HG03064 (cell line): Measurements from ENCODE around the gene HBG2.
"Not testable (repeated sequence)": the region's sequence is repeated elsewhere in the genome, so short reads cannot be mapped to it uniquely, and the experiment has no call there.

Experiments used
- ATAC-seq: cut with Tn5 transposase; IDR thresholded peaks from one replicate; pipeline ENCODE4 v1.9.1; 2021; ENCODE audit warnings: low read depth; ENCODE audit not compliant: unreplicated experiment

The HBG2 gene

DNA sequence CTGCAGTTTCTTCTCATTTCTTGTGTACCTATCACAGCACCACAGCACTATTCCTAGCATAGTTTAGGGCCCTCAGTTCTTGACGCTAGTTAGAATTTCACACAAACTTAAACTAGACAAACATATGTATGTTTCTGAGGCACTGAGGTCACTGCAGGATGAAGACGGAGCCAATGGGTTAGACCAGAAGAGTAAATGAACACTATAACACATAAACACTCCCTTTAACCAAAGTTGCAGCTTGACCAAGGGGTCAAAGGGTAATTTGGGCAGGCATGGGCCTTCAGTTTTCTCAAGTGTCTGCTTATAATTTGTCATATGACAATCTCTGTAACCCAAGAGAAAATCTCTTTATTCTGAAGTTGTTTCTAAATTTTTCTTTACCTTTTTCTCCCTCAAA is 28.0 kb upstream of the HBG2 start:
- no peak for ATAC-seq

DNA sequence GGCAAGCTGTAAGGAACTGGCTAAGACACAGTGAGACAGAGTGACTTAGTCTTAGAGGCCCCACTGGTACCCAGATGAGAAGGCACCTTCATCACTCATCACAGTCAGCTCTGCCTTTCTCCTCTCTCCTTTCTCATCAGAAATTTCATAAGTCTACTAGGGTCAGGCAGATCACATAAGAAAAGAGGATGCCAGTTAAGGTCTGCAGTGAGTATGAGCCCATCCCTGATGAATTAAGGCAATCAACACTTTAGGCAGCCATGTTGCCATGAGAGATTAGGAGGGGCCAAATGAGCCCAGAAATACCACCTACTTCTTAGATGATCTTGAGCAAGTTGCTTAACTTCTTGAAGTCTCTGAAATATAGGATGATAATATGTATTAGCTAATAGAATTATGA is 27.0 kb upstream of the HBG2 start:
- no peak for ATAC-seq

DNA sequence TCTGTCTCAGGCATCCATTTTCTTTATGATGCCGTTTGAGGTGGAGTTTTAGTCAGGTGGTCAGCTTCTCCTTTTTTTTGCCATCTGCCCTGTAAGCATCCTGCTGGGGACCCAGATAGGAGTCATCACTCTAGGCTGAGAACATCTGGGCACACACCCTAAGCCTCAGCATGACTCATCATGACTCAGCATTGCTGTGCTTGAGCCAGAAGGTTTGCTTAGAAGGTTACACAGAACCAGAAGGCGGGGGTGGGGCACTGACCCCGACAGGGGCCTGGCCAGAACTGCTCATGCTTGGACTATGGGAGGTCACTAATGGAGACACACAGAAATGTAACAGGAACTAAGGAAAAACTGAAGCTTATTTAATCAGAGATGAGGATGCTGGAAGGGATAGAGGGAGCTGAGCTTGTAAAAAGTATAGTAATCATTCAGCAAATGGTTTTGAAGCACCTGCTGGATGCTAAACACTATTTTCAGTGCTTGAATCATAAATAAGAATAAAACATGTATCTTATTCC is 26.1 kb upstream of the HBG2 start:
- ATAC-seq, result peak; percentile 85

DNA sequence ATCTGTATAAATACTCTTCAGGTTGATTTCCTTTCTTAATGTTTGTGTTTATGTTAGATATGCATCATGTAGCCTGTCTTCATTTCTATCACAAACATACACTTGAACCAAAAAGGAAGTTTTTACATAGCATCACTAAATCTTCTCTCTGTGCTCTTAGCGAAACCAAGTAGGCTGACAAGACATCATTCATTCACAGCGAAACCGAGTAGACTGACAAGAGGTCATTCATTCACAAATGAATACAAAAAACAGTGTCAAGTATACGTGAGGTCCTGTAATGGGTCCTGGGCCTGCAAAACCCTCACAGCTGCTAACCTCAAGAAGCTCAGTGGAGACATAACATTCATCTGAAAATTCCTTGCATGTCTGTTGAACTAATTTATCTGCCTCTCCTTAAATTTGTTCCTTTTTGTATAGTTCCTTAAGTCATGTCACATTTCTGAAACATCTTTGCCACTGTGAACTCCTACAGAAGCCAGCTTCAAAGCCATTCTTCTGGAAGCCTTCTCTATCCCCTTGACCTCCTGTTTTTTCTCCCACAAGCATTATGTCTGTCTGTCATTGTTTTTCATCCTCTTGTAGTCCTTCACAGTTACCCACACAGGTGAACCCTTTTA is 25.0 kb upstream of the HBG2 start:
- ATAC-seq, result no peak

DNA sequence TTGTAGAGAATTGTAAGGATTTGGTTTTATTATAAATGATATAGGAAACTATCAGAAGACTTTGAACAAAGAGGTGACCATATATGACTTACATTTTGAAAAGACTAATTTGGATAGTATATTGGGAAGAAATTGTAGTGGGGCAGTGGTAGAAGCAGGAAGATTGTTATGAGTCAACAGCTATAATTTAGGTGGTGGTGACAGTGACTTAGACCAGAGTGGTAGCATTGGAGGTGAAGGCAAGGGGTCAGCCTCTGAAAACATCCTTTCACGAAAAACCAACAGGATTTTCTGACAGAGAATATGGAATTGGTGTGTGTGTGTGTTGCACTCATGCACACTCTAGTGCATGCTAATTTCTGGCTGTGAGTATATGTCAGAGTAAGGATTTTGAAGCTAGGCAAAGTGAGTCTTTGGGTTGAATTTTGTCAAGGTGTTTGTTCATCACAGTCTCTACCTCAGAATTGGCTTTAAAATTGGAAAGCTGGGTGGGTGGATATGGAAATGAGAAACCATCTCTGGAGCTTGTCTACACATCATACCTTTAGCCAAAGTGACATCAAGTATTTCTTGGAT is 23.3 kb upstream of the HBG2 start:
- no peak for ATAC-seq

DNA sequence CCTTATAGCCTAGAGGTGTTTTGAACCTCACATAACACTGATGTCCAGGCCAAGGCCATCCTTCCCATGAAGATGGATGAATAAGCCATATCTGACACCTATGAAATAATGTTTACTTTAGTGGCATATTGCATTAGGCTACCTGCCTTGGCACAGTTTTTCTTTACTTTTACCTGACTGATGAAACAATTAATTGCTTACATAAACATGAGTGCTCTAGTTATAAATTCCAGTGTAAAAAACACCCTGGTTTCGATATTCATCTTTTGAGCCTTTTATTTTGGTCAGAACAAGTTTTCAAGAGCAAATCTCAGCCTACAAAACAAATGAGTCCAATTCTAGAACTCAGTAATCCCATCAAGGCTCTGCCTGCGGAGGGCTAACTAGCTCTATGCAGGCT is 22.1 kb upstream of the HBG2 start:
- no peak for ATAC-seq

DNA sequence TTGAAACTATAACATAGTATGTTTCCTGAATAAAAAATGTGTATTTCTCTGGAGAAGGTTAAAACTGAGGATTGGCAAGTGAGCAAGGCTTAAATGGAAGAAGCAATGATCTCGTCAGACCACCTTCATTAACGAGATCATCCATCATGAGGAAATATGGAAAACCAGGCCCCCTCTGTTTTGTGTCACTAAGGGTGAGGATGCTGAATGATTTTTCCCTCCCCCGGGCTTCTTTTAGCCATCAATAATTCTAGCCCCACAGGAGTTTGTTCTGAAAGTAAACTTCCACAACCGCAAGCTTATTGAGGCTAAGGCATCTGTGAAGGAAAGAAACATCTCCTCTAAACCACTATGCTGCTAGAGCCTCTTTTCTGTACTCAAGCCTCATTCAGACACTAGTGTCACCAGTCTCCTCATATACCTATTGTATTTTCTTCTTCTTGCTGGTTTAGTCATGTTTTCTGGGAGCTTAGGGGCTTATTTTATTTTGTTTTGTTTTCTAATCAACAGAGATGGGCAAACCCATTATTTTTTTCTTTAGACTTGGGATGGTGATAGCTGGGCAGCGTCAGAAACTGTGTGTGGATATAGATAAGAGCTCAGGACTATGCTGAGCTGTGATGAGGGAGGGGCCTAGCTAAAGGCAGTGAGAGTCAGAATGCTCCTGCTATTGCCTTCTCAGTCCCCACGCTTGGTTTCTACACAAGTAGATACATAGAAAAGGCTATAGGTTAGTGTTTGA is 21.0 kb upstream of the HBG2 start:
- ATAC-seq, result no peak

DNA sequence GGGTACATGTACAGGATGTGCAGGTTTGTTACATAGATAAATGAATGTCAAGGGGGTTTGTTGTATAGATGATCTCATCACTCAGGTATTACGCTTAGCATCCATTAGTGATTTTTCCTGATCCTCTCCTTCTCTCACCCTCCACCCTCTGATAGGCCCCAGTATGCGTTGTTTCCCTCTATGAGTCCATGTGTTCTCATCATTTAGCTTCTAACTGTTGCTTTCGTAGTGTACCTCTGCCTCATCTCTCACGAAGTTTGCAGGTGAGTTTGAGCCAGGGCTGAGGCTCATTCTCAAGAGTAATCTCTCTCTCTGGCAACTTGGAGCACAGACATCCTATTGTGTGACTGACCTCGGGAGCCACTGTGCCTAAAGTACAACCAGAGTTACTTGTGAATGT is 19.8 kb upstream of the HBG2 start:
- ATAC-seq, result no peak

DNA sequence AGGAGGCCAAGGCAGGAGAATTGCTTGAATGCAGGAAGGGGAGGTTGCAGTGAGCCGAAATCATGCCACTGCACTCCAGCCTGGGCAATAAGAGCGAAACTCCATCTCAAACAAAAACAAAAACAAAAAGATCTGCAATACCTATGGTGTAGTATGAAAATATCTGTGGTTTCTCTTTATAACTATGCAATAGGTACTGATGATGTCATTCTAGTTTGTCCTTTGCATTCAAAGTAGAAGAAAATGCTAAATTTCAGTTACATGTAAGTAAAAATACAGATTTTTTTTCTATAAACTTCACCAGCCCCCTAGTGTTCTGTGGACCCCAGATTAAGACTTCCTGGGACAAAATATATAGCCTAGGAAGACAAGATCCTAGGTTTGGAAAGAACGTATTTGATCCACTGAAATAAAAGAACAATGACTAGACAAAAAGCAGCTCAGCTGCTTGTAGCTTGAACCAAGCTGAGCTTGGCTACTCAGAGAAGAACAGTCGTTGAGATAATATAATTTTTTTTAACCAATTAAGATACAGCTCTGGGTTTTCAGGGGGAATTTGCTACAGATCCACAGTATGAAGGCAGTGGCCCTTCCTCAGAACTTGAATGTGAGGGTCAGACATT is 17.9 kb upstream of the HBG2 start:
- ATAC-seq, result no peak

DNA sequence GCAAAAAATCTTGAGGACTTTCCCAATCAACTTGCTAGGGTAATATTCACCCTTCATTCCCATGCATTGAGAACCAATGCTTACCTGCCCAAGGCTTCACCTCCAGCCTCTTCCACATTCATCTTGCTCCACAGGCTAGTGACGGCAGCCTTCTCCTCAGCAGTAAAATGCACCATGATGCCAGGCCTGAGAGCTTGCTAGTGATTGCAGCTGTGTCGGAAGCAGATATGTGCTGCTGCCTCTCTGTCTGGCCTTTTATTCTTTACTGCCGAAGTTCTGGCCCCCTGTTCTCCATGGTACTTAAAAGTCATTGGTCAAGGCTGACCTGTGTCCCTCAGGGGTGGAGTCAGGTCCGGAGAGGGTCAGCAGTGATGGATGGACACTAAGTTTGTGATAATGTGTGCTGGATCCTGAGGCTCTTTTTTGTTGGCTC is 15.2 kb upstream of the HBG2 start, which contains the start of gene HBE1:
TSS of gene HBE1 (minus strand) at position 231 of the 433 bp plus-strand sequence. CDS start at position 176, 55 bp downstream.
- ATAC-seq, result no peak

DNA sequence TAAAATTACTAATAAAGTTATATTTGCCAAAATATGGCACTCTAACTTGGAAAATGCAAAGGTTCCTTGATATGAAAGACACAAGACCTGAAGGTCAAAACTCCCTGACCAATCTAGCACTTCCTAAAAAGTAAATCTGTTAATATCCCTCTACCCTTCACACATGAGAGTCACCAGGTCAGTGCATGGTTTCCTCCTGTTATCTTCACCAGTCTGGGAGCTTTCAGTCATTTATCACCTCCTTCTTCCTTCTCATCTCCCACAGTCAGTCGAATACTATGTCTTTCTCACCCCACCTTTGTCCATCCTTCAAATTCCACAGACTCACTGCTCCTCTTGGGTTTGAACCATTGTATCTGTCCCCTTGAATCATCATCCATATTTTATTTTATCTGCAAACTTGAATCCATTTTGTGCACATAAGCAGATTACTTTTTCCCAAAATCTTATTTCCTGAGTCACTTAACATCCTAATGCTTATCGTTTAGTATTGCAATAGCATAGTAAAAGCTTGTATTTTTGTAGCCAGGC is 12.5 kb upstream of the HBG2 start:
- no peak for ATAC-seq

DNA sequence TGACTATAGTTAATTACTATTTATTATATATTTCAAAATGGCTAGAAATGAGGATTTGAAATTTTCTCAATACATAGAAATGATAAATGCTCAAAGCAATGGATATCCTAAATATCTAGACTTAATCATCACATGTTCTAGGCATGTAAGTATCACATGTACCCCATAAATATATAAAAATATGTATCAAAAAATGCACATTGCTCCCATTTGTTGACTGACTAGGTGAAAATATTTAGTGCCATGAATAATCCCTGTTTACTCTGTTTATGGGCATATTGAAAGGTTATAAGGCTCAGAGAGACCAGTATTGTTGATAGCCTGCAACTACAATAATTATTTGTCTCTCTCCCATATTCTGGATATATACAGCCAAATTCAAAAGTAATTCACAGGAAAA is 12.0 kb upstream of the HBG2 start:
- ATAC-seq, result no peak

DNA sequence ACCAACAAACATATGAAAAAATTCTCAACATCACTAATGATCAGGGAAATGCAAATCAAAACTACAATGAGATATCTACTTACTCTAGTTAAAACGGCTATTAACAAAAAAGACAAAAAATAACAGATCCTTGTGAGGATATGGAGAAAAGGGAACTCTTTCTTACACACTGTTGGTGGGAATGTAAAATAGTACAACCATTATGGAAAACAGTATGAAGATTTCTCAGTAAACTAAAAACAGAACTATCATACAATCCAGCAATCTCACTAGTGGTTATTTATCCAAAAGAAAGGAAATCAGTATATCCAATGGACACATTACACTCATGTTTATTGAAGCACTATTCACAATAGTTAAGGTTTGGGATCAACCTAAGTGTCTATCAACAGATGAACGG is 11.3 kb upstream of the HBG2 start:
- ATAC-seq, result no peak

DNA sequence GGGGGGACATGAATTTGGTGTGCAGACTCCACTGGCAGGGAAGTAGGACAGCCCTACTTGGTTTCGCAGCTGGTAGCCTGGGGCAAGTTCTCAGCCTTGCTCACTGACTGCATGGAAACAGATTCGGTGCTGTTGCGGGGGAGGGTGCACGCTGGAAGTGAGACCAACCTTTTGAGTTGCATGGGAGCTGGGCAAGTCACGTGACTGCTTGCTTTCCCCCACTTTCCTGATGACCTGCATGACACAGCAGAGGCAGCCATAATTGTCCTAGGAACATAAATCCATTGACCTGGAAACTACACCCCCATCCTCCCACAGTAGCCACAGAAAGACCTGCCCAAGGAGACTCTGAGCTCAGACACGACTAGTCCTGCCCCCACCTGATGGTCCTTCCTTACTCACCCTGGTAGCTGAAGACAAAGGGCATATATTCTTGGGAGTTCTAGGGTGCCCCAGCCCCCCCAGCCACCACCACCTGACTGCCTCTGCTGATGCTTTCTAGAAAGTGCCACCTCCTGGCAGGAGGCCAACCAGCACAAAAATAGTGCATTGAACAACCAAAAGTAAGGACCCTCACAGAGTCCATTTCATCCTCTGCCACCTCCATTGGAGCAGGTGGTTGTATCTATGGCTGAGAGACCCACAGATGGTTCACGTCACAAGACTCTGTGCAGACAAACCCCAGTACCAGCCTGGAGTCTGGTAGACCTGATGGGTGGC is 4.1 kb upstream of the HBG2 start:
- no peak for ATAC-seq

DNA sequence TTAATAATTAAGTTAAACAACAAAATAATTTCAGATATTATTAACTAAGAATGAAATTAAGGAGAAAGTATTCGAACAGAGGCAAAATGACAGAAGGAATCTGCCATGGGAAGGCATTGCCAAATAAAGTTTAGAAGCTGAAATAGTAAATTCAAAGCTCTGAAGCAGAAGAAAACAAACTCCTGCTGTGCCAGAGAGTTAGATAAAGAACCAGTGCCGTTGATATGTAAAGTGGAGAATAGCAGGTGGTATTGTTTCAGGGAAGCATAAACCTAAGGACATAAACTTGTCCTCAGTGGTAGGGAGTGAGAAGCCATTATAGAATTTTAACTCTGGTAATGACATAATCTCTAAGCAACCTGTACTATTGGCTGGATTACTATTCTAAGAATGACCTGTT is 2.7 kb upstream of the HBG2 start:
- ATAC-seq, result no peak

DNA sequence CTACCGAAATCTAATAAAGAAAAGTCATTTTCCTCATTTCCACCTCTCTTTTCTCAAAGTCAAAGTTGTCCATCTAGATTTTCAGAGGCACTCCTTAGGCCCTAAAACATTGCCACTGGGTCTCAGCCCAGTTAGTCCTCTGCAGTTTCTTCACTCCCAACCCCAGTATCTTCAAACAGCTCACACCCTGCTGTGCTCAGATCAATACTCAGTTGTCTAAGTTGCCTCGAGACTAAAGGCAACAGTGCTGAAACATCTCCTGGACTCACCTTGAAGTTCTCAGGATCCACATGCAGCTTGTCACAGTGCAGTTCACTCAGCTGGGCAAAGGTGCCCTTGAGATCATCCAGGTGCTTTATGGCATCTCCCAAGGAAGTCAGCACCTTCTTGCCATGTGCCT is 558 bp downstream of the HBG2 start:
- not testable (repeated sequence) for ATAC-seq

DNA sequence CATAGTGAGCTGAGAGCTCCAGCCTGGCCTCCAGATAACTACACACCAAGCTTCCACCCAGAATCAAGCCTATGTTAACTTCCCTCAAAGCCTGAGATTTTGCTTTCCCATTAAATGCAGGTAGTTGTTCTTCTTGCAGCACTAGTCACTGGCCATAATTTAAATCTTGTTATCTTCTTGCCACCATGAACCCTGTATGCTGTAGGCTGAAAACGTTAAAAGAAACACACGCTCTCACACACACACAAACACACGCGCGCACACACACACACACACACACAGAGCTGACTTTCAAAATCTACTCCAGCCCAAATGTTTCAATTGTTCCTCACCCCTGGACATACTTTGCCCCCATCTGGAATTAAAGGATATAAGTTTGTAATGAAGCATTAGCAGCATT is 1.1 kb downstream of the HBG2 start:
- not testable (repeated sequence) for ATAC-seq

DNA sequence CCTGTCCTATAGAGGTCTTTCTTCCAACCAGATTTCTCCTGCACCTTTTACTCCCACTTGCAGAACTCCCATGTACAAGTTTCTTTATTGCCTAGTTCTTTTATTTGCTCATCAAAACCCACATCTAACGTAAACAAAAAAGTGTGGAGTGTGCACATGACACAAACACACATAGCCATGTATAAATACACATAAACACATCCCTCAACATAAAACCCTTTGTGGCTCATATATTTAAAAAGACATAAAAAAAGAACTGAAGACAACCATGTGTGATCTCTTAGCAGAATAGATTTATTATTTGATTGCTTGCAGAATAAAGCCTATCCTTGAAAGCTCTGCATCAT is 1.7 kb downstream of the HBG2 start:
- ATAC-seq, result no peak

DNA sequence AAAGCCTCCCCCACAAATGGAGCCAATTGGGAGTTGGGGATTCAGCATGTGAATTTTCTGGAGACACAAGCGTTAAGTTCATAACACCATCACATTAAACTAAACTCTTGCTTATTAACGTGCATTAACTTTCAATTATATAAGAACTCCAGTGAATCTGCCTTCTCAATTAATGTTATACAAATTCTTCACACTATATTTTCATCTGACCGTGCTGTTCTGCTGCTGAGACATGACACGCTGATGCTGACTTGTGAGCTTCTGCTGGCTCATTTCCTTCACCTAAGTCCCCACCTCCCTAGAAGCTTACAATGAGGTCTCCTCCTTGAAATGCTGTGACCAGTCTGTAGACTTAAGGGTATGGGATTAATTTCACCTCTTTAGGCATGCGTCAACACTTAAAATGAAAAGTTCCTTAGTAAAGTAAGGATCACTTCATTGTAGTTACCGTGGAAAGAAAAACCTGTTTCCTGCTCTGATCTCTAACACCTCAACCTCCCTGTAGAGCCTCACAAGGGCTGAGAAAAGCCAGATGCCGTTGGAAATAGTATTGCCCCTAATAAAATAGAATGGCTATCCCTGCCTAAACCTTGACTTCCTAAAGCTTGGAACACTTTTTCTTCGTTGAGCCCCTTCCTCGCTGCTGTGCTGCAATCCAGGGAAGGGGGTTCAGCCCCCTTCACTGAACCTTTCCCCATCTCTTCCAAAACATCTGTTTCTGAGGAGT is 2.2 kb downstream of the HBG2 start:
- ATAC-seq, result no peak

DNA sequence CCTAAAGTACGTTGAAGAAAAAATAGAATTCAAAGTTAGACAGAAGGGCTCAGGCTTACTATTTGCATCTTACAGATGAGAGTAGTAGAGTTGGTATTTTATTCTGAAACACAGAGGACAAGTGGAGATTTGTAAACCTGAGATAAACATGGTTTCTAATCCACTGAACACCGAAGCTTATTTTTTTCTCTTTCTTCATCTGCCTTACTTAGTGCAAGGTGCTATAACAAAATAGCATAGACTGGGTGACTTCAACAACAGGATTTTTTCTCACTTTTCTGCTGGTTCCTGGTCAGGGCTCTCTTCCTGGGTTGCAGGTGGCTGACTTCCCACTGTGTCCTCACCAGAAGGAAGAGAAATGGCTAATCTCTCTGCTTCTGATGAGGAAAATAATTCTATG is 2.8 kb downstream of the HBG2 start:
- ATAC-seq, result no peak
